Measurements from ENCODE around the gene CEACAM3. TPM values are rescaled to one million over a fixed set of nuclear protein-coding genes. Genes with fewer than 3 reads are reported as not detected.

CEACAM3 gene
- total and polyA plus RNA-seq, 9 of the 15 experiments (the other 6 are each of a cell fraction or from before 2014, with no cell fraction given): not detected

DNA sequence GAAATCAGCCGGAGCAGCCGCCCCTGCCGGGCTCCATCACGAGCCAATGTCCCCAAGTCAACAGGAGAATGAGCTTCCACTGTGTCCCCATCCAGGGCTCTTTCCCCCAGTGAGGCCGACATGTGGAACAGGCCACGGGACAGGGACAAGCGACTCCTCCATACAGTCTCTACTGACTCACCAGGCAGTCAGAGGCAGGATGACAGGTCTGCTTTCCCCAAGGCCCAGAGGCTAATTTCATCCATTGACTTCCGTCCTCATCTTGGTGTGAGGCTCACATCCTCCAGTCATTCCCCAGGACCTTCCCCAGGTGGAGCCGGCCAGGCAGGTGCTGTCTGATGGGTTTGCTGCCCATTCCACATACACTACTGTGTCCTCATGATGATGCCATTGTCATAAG lies 37.5 kb upstream of the CEACAM3 start (continued):
- TF ChIP-seq, protein P1, sequence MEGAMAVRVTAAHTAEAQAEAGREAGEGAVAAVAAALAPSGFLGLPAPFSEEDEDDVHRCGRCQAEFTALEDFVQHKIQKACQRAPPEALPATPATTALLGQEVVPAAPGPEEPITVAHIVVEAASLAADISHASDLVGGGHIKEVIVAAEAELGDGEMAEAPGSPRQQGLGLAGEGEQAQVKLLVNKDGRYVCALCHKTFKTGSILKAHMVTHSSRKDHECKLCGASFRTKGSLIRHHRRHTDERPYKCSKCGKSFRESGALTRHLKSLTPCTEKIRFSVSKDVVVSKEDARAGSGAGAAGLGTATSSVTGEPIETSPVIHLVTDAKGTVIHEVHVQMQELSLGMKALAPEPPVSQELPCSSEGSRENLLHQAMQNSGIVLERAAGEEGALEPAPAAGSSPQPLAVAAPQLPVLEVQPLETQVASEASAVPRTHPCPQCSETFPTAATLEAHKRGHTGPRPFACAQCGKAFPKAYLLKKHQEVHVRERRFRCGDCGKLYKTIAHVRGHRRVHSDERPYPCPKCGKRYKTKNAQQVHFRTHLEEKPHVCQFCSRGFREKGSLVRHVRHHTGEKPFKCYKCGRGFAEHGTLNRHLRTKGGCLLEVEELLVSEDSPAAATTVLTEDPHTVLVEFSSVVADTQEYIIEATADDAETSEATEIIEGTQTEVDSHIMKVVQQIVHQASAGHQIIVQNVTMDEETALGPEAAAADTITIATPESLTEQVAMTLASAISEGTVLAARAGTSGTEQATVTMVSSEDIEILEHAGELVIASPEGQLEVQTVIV (CRISPR knock-in tag; IDR thresholded peaks at IDR 0.05; ENCODE audit: borderline replicate concordance): no peak
- TF ChIP-seq SMARCE1 (IDR thresholded peaks at IDR 0.05) (no peak), CREBBP (IDR thresholded peaks at IDR 0.05; ENCODE audit: low read depth, low read length) (no peak), ZC3H11A (IDR thresholded peaks at IDR 0.05; ENCODE audit: low read depth, low read length) (no peak), ZSCAN32 (CRISPR knock-in tag; IDR thresholded peaks at IDR 0.05) (no peak)
- TF ChIP-seq, protein P2, sequence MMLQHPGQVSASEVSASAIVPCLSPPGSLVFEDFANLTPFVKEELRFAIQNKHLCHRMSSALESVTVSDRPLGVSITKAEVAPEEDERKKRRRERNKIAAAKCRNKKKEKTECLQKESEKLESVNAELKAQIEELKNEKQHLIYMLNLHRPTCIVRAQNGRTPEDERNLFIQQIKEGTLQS (IDR thresholded peaks at IDR 0.05): no peak
- TF ChIP-seq, protein P2 (CRISPR knock-in tag; conservative IDR thresholded peaks at IDR 0.05): no peak
- TF ChIP-seq, protein P3, sequence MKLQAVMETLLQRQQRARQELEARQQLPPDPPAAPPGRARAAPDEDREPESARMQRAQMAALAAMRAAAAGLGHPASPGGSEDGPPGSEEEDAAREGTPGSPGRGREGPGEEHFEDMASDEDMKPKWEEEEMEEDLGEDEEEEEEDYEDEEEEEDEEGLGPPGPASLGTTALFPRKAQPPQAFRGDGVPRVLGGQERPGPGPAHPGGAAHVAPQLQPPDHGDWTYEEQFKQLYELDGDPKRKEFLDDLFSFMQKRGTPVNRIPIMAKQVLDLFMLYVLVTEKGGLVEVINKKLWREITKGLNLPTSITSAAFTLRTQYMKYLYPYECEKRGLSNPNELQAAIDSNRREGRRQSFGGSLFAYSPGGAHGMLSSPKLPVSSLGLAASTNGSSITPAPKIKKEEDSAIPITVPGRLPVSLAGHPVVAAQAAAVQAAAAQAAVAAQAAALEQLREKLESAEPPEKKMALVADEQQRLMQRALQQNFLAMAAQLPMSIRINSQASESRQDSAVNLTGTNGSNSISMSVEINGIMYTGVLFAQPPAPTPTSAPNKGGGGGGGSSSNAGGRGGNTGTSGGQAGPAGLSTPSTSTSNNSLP (IDR thresholded peaks at IDR 0.05; ENCODE audit: borderline replicate concordance, low read depth, low read length): no peak

Measured in K562 (cell line).